Pons (tissue), 1 donor: ENCODE data around the gene KCNMB2.
"Not testable (repeated sequence)": the region's sequence is repeated elsewhere in the genome, so short reads cannot be mapped to it uniquely, and the experiment has no call there.

ENCODE experiments used
- DNase-seq: peaks from one replicate; pipeline ENCODE4 v3.0.0-alpha.2; 2016; ENCODE audit warnings: low spot score

KCNMB2 gene

DNA sequence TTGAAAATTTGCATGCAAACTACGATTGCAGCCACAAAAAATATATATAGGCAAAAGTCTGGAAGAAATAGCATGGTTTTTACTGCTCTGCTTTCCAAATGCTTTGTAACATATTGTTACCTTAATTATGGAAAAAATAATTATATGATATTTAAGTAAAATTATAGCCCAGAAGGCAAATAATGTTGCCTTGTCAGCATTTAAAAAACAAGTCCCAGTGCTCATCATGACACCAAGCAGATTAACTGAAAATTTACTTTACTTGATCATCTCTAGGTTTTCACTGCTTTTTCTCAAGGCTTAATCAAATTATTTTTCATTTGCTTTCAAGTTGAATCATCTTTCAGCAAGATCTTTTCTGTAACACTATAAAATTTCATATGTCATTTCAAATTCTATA, 272.5 kb downstream of the KCNMB2 start:
- no peak for DNase-seq

DNA sequence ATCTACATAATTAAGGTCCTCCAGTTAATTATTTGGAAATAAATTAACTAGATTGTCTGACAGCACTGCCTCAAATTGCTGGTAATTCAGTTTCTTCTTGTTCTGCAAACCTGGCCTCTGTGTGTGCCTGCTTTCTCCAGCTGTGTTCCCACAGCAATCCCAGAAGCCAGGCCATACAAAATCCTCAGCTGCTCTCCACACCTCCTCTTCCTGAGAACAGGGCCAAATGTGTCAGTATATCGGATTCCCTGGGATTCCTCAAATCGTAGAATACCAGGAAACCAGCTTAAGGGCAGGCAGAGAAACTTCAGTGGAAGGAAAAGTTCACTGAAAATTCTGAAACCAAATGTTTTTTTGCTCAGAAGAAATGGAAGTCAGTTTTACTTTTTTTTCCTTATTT, 273.9 kb downstream of the KCNMB2 start:
- DNase-seq, result no peak

DNA sequence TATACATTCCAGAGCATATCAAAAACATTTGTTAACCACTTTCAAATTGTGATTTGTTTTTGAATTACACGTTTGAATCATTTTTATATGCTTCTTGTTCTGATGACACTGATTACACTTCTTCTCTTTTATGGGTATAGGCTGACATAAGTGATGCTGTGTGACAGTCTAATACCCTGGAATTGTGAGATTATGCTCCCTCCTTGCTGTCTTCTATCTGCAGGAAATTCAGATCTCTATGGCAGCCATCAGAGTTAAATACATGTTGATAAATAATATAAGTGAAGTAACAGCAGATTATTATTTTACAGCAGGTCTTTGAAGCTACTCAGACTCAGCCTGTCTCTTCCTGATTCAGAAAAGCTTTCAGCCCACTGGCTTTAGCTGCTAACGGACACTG, 286.5 kb downstream of the KCNMB2 start:
- DNase-seq, result no peak

DNA sequence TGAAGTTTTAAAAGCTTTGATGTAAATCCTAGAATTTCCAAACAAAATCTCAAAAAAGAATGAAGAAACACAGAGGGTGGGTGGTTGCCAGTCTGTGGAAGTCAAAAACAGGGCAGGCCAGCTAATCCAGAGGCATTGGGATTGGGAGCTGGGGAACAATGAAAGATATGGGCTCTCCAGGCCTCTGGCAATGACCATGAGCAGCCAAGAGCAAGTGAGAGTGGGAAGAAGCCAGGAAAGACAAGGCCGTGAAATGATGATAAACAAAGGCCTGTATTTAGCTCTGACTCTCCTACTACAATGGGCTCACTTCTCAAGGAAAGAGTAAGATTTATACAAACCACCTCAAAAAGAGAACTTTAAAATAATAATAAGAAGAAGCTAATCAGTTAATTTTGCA, 286.9 kb downstream of the KCNMB2 start:
- DNase-seq, result no peak

DNA sequence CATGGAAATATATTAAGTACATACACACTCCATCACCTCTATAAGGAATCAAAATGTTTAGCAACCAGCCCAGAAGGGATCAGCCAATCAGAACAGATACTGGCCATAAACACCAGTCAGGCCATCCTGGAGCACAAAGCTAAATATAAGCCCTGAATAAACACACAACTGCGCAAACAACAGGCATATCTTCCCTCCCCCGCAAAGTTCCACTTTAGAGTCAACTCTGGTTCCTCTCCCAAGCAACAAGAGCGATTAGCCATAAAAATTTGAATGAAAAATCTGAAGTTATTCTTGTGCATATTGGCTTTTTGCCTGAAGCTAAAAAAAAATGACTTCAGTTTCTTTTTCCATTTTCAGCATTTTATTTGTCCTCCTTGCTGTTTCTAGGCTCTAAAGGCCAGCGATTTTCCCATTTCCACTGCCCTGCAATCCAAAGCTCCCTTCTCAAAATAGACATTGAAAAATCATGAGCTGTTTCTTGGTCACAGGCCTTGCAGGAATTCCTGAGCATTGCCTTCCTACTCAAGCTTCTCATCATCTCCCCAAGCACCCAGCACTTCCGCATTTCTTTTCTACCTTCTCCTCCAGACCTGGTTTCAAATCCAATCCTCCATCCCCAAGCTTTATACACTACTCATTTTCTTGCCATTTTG, 287.5 kb downstream of the KCNMB2 start:
- DNase-seq, result no peak

DNA sequence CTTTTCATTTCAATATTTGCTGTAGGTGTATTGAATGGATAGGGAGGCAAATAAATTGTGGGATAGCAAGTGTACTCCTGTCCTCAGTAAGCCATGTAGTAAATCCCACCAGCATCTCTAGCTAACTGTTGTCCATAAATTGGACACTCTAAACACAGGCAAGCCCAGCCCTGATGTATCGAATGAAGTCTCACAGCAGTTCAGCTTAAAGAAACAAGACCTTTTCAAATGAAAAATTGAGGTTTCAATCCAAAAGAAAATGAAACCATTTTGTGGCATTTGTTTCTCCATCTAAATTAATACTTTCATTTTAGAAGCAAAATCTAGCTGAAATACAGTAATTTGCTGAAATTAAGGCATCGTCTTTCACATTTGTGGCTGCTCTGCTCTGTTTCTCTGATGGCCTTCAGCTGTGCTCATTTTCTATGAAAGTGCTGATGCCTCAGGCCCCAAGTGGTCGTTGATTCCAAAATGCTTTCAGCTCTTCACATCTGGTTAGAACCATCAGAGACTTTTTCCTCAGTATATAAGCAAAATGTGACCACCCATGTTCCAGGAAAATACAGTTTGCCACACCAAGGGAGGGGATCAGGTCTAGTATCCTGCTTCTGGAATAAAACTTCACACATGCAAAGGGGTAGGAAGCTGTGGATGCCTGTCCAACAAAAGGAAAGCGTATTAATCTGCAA, 290.3 kb downstream of the KCNMB2 start:
- DNase-seq, result no peak

DNA sequence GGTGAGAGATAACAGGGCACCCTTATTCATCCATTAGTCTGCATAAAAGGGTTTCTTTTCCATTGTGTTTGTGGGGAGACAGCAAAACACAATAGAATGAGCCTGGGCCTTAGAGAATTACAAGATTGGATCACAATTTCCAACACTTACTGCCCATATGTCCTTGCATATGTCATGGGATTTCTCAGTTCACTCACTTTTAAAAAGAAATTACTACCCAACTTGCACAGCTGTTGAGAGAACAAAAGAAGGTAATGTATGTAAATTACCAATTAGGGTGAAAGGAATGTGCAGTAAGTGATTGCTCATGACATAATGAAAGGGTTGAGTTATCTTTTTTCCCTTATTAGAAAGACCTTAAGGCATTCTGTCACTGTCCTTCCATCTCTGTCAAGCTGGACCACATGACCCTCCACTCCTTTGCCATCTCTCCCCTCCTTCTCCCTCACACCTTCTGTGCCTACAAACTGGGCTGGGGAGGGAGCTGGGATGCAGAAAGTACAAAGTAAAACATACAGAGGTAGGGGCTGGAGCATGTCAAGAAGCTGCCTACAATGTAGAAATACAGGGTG, 291.1 kb downstream of the KCNMB2 start:
- no peak for DNase-seq

DNA sequence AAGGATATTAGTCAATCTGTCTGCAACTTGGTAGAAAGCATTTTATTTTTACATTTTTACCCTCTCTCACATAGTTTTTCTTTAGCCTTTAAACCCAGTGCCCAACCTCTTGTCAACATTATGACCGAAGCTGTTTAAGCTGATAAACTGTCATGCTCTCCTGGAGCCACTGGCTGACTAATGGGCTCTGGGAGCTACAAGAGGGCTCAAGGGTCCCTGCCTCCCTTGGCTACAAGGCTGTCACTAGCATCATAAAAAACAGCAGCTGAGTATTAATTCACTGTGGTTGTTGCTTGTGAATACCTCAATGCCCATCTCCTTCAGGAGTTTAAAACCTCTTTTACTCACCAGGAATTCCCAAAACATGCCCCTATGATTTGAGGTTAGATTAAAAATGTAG, 297.5 kb downstream of the KCNMB2 start:
- no peak for DNase-seq

DNA sequence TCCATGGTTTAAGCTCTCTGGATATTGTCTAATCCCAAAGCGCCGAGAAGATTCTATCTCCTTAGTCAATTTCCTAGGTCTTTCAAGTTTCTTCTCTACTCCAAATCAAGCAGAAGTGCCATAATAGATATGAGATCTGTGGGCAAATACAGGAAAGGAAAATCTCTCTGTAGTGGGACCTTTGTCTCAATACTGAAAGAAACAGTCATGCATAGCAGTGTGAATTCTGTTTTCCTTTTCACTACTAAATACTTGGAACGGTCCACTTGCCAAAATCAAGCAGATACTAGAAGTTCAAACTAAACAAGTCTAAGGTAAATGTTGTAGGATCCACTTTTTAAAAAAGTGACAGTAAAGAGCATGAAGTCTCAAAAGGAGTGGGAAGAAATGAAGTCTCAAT, 298.8 kb downstream of the KCNMB2 start:
- DNase-seq, result no peak

DNA sequence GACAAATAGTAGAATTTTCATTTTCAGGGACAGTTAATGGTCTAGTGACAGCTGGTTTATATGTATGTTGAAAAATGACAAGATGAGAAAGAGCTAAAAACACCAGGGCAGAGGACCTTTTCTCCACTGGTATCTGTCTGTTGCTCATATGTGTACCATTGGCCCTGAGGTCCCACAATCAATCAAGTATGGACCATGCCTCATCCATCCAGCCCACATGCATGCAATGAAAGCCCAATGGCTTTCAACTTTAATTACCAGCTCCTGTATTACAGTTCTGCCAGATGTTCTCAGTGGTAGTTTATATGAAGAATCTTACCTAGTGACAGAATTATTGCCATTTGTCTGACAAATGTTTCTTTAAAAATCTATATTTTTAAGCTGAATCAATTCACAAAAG, 301.3 kb downstream of the KCNMB2 start:
- DNase-seq, result no peak

DNA sequence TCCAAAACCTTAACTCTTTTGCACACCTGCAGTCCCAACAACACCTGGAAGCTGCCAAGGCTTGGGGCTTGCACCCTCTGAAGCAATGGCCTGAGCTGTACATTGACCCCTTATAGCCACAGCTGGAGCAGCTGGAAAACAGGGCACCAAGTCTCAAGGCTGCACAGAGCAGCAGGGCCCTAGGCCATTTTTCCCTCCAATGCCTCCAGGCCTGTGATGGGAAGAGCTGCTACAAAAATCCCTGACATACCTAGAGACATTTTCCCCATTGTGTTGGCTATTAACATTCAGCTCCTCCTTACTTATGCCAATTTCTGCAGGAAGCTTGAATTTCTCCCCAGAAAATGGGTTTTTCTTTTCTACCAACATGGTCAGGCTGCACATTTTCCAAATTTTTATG, 304.4 kb downstream of the KCNMB2 start:
- no peak for DNase-seq

DNA sequence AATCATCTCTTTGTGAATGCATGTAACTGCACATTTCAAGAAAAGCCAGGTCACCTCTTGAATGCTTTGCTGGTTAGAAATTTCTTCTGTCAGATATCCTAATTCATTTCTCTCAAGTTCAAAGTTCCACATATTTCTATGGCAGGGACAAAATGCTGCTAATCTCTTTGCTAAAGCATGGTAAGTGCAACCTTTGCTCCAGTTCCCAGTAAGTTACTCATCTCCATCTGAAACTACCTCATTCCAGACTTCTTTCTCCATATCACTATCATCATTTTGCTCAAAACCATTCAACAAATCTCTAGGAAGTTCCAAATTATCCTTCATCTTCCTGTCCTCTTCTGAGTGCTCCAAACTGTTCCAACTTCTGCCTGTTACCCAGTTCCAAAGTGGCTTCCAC, 304.8 kb downstream of the KCNMB2 start:
- DNase-seq, result no peak

DNA sequence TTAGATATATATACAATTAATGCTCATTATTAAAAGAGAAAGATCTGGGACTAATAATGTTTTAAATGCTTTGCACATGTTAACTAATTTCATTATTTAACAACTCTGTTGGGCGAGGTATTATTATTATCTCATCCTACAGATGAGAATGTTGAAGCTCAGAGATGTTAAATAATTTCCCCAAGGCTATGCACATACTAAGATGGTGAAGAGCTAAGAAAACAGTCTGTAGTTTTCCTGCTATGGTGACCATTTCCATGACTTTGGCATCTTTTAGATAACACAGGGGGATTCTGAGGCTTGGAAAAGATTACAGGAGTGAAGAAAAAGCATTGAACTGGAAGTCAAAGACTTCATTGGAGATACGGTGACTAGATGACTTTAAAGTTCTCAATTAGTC, 308.7 kb downstream of the KCNMB2 start:
- no peak for DNase-seq

DNA sequence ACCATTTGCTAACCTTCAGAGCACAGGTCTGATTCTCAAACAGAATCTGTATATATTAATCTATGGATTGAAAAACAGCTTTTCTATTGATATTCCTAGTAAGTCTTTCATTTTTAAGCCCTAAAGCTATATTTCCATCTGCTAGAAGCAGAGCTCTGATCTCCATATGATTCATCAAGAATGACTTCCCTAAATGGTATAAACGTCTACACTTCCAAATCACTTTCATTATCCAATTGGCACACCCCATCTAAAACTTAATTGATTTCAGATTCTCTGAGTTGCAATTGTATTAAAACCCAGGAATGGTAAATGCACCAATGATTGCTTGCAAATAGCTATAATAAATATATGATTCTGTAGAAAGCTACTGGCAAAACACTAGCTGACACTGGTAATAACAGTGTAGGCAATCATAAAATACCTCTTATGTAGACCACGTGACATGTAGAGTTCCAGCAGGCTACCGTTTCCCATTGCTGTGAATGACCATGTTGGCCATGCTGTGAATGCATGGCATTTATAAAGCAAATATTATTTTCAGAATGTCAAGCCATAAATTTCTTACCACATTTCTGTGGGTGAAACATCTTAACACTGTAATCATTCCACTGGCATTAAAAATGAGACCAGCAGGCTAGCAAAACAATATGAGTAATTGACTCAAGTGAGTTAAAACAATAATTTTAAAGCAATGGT, 309.3 kb downstream of the KCNMB2 start:
- DNase-seq, result no peak

DNA sequence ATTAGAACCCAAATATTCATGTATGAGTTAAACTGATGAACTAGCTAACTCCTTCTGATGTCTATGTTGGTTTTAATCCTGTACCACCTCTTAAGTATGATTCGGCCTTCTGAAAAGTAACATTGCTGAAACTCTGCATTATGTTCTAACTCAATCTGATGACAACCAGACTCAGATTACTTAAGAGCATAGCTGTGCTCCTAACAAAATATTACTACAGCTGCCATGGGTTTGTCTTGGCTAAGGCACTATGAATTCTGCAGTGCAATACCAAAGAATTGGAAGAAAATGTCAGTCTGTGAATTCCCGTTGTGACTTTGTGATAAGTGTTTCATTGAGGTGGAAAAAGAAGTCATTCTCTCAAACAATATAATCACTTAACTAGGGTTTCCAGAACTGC, 311.0 kb downstream of the KCNMB2 start:
- DNase-seq, result no peak

DNA sequence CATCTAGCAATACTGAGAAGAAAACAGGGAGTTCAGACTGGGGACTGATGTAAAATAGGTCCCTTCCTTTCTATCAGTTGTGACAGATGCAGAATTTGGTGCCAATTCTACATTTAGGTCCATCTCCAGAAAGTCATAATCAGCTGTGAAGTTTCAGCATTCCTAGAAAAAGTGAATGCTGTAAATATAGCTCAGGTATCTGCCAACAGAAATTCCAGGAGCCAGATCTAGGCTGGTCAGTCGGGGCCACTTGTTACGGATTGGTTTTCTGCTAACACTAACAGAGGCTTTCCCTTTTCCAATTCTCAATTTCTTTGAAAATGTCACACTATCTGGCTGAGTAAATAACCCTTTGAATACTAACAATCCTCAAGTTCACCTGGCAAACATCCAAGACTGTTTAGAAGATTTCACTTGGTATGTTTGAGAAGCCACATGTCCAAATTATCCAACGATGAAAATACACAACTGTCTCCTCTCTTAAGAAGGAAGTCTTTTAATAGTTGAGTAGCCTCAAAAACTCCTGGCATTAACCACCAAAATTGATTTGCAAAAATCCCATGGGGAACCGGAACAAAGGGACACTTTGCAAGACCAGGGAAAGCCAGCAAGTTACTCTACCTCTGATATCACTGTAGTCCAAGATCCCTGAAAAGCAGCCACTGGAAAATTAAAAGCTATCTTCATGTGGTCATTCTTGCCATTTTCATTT, 313.1 kb downstream of the KCNMB2 start:
- no peak for DNase-seq

DNA sequence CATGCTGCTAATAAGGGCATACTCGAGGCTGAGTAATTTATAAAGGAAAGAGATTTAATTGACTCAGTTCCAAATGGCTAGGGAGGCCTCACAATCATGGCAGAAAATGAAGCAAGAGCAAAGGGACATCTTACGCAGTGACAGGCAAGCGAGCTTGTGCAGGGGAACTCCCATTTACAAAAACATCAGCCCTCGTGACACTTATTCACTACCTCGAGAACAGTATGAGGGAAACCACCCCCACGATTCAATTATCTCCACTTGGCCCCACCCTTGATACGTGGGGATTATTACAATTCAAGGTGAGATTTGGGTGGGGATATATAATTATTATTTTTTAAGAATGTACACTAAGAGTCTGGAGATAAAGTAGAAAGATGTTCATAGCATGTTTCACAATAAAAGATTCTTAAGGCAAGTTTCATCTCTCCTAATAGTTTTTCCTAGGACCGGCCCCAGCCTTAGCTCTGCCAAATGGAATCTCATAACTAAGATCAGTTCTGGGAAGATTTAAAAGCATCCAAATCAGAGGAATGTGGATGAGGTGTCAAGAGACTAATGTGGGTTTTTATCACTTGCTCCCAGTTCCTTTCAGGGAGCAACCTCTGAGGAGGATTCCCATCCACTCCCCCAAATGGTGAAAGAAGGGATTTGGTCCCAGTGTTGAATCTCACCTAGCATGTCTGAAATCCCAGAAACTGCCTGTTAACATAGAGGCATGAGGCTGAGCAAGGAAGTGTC, 314.4 kb downstream of the KCNMB2 start:
- no peak for DNase-seq

DNA sequence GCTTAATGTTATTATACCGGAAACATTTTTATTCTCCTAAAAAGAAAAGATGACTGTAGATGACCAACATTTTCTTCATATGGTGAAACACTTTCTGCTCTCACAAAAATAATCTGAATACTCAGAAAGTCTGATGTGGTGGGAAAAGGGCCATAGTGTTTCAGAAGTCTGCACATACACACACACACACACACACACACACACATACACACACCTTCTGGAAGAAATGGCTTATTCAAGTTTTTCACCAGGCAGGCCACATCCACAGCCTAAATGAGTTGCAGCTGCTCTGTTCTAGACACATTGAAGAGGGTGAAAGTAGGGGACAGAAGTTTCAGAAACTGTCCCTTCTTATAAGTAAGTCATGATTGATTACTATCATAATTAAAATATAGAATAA, 315.3 kb downstream of the KCNMB2 start:
- no peak for DNase-seq

DNA sequence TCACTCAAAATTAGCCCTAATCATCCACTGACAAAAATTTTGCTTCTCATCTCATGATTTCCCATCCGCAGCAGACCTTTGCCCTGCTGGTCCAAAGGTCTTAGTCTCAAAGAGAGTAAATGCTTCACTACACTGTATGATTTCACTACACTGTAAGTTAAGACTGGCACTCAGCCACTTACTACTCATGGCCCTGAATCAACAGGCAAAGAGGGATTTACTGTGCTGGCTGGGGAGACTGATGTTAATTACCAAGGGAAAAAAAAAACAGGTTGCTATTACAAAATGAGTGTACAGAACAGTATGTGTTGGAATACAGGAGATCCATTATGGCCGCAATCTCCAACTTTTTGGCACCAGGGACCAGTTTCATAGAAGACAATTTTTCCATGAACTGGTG, 320.6 kb downstream of the KCNMB2 start:
- DNase-seq, result no peak

DNA sequence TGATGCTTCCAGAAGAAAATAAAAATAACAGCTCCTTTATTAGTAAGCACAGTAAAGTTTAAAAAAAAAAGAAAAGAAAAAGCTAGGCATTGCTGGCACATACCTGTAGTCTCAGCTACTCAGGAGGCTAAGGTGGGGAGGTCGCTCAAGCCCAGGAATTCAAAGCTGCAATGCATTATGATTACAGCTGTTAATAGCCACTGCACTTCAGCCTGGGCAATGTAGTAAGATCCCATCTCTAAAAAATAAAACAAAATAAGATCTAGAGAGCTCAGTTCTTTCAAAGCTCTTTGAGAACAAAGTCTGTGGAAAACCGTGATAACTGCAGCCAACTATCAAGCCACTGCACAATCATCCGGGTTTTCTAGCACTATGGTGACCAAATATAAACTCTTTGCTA, 323.1 kb downstream of the KCNMB2 start:
- no peak for DNase-seq

DNA sequence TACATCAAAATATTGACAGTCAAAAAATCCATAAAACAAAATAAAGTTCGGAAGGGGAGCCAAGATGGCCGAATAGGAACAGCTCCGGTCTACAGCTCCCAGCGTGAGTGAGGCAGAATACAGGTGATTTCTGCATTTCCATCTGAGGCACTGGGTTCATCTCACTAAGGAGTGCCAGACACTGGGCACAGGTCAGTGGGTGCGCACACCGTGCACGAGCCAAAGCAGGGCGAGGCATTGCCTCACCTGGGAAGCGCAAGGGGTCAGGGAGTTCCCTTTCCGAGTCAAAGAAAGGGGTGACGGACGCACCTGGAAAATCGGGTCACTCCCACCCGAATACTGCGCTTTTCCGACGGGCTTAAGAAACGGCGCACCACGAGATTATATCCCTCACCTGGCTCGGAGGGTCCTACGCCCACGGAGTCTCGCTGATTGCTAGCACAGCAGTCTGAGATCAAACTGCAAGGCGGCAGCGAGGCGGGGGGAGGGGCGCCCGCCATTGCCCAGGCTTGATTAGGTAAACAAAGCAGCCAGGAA, 323.7 kb downstream of the KCNMB2 start:
- DNase-seq, result not testable (repeated sequence)

DNA sequence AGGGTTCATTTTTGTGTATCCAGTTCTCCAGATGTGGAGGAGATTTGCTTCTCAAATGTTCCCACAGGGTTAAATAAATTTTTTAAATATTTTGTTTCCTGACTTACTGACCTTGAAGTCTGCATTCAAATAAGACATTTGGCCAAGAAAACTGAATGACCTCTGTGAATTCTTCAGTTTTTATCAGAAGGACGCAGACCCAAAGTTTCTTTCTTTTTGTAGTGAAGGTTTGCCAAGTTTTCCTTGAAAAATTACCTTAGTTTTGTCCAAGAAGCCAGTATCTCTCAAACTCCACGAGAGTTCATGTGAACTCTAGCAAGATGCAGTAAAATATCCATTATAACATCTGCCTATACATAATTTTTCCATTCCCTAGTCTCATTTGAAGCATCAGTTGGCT, 332.4 kb downstream of the KCNMB2 start:
- DNase-seq, result no peak
